HCEC 1CT (cell line): ENCODE measurements around the gene CHKB.
"Not testable (repeated sequence)": the region's sequence is repeated elsewhere in the genome, so short reads cannot be mapped to it uniquely, and the experiment has no call there.

ENCODE experiments used
- DNase-seq: peaks from one replicate; pipeline ENCODE4 v3.0.0-alpha.2; 2017

CHKB gene

DNA sequence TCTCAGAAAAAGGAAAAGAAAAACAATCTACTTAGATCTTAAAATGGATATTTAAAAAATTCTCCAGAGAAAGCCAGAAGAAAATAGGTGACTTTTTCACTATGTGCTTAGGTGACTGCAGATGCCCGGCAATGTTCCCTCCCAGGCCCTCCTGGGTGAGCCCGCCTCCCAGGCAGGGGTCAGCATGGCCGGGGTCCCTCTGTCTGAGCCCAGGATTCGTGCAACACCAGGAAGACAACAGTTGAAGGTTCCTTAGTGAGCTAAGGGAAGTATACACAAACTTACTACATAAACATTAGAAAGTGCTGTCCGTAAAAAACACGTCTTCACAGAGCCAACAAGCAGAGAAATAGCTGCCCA lies 29.5 kb upstream of the CHKB start:
- no peak for DNase-seq

DNA sequence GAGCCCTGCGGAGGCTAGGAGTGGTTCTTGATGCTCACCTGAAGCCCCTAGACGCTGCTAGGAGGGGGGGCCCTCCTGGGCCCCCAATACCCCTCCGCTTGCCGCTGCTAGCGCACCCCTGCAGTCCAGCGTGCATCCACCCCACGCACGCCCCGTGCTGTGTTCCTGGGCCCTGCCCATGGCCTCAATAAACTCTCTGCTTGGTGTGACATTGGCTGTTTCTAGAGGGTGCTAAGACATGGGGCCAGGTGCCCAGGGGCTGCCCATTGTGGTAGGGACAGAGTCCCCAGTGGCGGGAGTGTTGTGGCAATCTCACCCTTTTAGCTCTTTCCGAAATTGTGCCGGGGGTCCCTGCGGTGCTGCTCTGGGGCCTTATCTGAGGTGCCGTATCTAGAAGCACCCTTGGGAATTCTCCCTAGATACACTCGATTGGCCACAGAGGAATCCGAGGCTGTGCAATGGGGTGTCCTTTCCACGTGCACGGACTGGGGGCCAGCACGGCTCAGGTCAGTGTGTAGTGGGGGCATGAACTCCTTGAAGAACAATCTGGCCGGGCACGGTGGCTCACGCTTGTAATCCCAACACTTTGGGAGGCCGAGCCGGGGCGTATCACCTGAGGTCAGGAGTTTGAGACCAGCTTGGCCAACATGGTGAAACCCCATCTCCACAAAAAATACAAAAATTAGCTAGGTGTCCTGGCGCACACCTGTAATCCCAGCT lies 28.9 kb upstream of the CHKB start:
- no peak for DNase-seq

DNA sequence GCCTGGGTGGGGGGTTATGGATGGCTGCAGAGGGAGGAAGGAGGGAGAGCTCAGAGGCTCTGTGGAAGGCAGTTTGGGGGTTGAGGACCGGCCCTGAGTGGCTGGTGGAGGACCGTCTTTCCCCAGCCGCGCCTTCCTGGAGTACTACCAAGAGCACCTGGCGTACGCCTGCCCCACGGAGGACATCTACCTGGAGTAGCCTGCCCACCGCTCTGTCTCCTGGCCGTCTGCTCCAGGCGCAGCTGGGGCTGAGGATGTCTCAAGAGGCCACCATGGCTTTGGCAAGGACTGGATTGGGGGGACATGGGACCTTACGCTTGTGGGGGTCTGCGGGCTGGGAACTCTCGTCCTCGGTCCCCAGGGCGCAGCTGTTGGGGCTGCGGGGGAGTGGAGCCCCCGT lies 27.9 kb upstream of the CHKB start:
- DNase-seq, result no peak

DNA sequence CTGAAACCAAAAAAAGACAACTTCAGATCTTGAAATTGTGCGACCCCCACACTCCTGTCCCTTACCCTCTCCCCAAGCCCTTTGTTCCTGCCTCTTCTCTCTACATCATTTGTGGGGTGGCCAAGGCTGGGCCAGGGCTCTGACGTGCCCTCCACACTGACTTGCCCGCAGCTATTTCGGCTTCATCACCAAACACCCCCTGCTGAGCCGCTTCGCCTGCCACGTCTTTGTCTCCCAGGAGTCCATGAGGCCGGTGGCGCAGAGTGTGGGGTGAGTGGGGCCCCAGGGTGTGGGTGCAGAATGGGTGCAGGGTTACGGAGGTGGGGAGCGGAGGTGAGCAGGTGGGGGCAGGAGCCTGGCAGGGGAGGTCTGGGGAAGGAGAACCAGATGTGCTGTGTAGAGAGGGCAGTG lies 27.4 kb upstream of the CHKB start:
- DNase-seq, result no peak

DNA sequence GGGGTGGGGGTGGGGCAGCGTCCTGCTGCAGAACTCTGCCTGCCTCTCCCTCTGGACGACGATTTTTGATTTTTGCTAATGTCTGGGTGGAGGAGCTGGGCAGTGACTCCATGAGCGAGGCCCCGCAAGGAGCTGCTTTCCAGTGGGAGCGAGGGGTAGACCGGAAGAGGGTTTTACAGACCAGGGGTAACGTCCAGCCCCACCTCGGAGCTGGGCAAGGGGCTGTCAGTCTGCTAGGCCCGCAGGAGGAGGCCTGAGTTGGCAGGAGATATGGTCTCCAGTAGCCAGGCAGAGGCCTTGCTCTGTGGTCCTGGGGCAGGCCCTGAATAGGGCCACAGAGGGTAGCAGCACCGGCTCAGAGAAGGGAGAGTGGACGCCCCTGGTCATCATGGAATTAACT lies 26.9 kb upstream of the CHKB start:
- no peak for DNase-seq

DNA sequence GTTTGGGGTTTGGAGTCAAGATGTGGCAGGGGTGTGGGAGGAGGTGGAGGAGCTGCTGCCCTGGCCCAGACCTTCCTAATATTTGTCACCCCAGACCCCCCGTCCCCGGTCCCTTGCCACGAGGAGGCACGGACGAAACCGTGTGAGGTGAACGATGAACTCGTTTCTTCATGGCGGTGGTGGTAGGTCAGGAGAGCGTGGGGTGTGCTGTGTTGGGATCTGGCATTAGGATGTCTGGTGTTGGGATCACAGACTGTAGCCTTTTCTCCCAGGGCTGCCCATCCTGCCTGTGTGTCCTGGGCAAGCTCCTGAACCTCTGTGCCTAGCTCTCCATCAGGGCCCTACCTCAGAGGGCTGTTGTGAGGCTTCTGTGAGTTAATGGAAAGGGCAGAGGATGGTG lies 26.3 kb upstream of the CHKB start:
- DNase-seq, result no peak

DNA sequence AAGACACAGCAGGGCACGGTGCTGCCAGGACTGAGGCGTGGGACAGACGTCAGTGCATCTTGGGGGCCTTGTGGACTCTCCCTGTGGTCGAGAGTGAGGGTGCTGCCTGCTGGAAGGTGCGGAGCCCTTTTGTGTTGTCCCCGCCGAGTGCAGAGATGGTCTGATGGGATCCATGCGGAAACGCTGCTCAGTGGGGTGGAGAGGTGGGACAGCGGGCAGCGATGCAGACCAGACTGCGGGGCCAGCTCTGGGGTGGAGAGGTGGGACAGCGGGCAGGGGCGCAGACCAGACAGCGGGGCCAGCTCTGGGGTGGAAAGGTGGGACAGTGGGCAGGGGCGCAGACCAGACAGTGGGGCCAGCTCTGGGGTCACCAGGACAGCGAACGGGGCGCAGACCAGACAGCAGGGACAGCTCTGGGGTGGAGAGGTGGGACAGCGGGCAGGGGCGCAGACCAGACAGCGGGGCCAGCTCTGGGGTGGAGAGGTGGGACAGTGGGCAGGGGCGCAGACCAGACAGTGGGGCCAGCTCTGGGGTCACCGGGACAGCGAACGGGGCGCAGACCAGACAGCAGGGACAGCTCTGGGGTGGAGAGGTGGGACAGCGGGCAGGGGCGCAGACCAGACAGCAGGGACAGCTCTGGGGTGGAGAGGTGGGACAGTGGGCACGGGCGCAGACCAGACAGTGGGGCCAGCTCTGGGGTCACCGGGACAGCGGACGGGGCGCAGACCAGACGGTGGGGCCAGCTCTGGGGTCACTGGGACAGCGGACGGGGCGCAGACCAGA lies 25.6 kb upstream of the CHKB start:
- DNase-seq, result not testable (repeated sequence)

DNA sequence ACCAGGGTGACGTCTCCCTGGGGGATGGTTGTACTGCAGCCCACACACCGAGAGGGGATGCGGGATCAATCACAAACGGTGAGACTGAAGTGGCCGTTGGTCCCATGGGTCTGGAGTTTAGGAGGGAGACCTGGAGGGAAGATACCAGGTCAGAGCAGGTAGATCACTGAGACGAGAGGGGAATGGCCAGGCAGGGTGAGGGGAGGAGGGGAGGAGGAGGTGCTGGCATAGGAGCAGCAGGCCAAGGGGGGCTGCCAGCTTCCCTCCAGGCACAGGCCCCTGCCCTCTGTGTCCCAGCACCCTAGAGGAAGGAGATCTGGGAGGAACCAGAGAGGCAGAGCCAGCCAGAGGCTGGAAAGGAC lies 25.0 kb upstream of the CHKB start:
- no peak for DNase-seq

DNA sequence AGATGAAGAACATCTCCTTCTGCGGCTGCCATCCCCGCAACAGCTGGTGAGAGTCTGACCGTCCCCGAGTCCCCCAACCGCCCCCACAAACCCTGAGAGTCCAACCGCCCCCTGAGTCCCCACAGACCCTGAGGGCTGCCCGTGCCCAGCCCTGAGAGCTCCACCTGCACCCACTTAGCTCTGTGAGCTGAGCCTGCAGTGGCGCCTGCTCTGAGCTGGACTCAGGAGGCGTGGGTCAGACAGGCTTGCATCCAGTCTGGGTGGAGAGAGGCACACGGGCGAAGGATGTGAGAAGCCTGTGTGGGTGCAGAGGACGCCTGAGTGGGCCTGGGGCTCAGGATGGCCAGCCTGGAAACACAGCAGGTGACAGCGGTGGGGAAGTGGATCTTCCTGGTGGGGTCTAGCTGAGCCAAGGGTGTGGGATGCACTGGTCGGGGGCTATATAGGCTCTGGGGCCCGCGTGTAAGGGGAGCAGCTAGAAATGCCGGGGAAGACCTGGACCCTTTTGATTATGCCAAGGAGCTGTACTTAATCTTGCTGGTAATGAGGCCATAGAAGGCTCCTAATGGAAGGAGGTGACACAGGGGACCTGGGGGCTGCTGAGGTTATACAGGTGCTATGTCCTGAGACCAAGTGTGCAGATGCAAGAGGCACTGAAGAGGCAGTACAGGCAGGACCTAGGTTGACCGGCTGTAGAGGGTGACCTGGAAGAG lies 24.5 kb upstream of the CHKB start:
- DNase-seq, result no peak

DNA sequence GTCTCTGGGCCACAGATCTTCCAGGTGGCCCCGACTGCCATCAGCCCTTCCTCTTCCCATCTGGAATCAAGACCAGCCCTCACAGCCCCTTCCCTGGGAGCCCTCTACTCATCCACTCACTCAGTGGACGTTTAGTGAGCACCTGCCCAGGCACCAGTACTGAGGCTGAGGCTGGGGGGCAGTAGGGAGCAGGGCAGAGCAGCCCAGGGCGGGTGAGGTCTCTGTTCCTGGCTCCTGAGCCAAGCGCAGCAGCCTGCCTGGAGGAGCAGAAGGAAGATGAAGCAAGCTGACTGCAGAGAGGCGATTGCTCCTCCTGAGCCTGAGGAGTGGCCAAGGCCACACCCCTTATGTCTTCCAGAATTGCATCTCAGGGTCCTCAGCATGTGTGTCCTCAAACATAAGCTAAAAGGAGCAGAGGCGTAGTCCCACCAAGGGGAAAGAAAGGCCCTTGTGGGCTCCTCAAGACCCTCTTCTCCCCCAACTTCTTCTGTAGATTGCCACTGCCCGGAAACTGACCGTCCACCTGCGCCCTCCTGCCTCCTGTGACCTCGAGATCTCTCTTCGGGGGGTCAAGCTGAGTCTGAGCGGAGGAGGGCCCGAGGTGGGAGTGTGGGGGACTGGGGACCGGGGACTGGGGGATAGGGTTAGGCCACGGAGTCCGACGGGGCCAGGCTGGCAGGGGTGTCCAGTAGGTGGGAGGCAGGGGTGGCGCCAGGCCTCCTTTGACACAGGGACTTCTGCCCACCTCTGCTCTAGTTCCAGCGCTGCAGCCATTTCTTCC lies 23.7 kb upstream of the CHKB start:
- DNase-seq, result no peak

DNA sequence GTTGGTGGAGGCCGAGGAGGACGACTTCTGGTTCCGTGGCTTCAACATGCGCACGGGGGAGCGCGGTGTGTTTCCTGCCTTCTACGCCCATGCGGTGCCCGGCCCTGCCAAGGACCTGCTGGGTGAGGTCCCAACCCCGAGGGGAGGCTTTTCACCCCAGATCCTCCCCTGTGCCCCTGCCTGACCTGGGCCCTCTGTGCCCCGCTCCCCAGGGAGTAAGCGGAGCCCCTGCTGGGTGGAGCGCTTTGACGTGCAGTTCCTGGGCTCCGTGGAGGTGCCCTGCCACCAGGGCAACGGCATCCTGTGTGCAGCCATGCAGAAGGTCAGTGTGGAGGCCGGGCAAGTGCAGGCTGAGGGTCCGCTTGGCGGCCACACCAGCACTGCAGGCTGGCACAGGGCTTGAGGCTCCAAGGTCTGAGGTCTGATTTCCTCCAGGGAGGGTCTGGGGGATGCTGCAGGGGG lies 23.0 kb upstream of the CHKB start:
- DNase-seq, result no peak

DNA sequence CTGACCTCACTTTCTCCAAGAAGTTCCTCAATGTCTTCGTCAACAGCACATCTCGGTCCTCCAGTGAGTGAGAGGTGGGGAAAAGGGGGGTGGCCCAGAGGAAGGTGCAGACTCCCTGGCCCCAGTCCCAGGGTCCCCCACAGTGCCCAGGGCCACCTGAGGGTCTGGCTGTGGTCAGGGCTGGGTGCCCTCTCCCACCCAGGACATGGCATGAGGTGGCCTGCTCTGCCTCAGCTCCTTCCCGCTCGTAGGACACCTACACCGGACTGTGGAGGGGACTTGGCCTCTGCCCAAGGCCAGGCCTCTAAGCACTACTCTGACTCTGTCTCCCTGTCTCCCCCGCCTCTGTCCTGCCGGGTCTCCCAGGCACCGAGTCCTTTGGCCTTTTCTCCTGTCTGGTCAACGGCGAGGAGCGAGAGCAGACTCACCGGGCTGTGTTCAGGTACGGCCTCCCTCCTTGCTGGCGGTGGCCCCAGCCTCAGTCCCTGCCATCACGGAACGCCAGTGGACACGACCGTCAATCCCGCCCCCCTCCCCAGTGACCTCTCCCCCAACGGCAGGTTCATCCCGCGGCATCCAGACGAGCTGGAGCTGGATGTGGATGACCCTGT lies 22.5 kb upstream of the CHKB start:
- DNase-seq, result no peak

DNA sequence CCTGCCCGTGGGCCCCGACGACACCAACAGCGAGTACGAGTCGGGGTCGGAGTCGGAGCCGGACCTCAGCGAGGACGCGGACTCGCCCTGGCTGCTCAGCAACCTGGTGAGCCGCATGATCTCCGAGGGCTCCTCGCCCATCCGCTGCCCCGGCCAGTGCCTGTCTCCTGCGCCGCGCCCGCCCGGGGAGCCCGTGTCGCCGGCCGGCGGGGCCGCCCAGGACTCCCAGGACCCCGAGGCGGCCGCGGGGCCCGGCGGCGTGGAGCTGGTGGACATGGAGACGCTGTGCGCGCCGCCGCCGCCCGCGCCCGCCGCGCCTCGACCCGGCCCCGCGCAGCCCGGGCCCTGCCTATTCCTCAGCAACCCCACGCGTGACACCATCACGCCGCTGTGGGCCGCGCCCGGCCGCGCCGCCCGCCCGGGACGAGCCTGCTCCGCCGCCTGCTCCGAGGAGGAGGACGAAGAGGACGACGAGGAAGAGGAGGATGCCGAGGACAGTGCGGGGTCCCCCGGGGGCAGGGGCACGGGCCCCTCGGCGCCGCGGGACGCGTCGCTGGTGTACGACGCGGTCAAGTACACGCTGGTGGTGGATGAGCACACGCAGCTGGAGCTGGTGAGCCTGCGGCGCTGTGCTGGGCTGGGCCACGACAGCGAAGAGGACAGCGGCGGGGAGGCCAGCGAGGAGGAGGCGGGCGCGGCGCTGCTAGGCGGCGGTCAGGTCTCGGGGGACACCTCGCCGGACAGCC lies 21.8 kb upstream of the CHKB start:
- DNase-seq, result no peak

DNA sequence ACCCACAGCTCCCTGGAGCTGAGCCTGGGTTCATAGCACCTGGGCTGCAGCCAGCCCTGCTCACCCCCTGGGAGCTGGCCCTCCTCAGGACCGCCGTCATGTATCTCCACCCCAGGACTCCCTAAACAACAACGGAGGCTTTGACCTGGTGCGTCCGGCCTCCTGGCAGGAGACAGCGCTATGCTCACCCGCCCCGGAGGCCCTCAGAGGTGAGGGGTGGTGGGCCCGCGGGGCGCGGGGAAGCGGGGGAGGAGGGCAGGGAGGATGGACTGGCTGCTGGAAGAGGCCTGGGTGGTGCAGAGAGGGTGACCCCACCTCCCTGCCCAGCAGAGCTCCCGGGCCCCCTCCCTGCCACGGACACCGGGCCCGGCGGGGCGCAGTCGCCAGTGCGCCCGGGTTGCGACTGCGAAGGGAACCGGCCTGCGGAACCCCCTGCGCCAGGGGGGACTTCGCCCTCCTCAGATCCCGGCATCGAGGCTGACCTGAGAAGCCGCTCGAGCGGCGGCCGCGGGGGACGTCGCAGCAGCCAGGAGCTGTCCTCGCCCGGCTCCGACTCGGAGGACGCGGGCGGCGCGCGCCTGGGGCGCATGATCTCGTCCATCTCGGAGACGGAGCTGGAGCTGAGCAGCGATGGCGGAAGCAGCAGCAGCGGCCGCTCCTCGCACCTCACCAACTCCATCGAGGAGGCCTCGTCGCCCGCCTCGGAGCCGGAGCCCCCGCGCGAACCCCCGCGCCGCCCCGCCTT lies 21.0 kb upstream of the CHKB start:
- no peak for DNase-seq

DNA sequence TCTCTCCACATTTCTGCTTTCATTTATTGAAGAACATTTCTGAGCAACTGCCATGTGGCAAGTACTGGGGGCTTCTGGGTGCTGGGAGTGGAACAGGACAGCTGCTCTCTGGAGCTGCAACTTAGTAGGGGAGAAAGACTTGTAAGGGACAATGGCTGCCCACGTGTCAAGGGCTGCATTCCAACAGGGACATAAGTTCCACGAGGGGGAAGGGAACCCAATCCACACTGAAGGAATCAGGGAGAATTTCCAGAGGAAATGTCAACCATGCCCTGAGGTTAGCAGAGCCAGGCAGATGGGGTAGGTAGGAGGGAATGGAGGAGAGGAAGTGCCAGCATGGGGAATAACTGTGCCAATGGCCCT lies 19.7 kb upstream of the CHKB start:
- no peak for DNase-seq

DNA sequence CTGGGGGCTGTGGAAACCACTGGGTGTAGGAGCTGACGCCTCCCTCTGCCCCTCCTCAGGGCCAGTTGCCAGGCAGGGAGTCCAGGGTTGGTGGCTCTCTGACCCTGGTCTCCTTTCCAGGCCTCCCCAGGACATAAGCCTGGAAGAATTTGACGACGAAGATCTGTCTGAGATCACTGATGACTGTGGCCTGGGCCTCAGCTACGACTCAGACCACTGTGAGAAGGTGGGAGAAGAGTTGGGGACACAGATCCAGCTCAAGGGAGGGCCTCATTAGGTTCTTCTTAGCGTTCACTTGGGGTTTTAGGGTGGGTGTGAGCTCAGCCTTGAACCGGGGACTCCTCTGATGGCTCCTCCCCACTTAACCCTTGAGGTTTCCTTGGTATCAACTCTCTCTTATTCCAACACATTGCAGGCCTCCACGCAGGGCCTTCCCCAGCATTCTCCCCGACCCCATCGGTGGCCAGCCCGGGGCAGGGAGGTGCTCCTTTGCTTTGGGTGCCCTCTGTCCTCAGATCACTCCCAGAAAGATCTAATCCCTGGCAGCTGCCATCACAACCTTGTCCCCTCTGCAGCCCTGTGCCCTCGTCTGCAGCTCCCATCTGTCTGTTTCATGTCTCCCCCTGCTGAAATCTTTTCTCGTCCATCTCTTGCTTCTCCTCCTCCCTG lies 19.2 kb upstream of the CHKB start:
- no peak for DNase-seq

DNA sequence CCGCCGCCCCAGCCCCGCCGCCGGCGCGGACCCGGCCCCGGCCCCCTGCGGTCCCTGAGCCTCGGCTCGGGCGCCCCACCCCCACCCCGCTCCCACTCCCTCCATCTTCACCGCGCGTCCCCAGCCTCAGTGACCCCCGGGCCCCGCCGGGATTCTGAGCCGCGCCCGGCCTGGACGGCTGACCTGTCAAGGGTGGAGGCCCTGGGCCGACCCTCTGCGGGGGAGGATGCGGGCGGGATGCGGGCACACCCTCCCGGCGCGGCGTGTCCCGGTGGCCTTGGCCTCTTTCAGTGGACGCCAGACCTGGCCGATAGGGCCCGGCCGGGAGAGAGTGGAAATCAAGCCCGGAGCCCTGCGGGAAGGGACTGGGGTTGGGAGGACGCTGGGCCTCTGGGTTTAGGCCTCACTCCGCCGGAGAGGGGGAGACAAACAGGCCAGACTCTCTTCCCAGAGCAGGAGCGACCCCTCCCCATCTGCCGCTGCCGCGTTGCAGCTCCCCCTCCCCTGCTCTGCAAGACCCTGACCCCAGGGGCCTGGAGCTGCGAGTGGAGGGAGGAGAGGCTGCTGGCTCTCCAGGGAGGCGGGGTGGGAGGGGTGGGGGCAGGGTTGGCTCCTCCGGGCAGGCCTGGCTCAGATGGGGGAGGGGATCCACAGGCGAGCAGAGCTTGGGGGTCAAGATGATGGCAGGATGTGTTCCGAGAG lies 18.5 kb upstream of the CHKB start:
- no peak for DNase-seq

DNA sequence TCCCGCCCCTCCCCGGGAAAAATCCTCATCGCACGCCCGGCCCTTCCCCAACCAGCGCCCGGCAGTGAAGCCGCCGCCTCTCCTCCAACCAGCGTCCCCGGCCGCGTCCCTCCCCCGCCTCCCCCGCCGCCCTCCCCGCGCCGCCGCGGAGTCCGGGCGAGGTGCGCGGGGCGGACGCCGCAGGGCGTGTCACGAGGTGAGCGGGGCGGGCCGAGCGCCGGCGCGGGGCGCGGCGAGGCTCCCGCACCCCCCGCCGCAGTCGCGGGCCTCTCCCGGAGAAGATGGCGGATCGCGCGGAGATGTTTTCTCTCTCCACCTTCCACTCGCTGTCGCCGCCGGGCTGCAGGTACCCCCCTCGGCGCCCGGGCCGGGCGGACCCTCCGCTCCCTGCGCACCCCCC lies 17.9 kb upstream of the CHKB start, which contains the start of gene MAPK8IP2:
Gene MAPK8IP2 (plus strand): TSS at position 256 of the 400 bp plus-strand sequence. CDS start 26 bp downstream, at position 282.
- no peak for DNase-seq

DNA sequence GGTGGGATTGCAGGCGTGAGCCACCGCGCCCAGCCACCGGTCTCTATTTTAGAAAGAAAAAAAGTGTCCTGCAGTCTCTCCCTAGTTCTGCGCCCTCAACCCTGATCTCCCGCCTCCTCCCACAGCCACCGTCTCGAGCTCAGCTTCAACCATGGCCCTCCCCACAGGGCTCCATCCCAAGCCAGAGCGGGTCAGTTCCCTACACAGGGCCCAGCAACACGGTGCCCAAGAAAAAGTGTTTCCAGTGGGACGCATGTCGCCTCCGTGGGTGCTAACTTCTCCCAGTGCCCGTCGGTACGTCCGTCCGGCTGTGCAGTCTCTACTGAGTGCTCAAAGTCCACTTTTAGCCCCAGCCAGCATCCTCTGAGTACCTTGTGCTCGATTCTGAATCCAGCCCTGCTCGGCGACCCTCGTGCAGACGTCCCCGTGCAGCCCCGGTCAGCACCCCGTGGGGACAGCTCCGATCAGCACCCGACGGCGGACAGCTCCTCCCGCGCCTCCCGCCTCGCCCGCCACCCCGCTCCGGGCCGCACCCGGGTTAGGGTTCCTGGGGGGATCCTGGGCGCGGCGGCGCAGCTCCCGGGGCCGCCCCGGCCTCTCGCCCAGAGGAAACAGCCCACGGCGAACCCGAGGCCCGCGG lies 17.3 kb upstream of the CHKB start:
- no peak for DNase-seq
